HL-60 (cell line): ENCODE measurements around the gene COPZ1.

ENCODE experiments used
- SPI1 ChIP-seq: IDR thresholded peaks from 2 replicates; pipeline ENCODE4 v1.6.1; 2012; ENCODE audit warnings: low read depth, mild to moderate bottlenecking, borderline replicate concordance
- TF ChIP-seq, protein P1 (sequence below): IDR thresholded peaks from 2 replicates; pipeline ENCODE4 v1.6.1; 2012; ENCODE audit warnings: low read depth; ENCODE audit not compliant: insufficient replicate concordance
- TF ChIP-seq, protein P2 (sequence below): IDR thresholded peaks from one replicate; pipeline ENCODE4 v1.5.1; 2011; ENCODE audit warnings: low read length, control low read depth, inconsistent platforms; ENCODE audit not compliant: insufficient read depth

DNA sequence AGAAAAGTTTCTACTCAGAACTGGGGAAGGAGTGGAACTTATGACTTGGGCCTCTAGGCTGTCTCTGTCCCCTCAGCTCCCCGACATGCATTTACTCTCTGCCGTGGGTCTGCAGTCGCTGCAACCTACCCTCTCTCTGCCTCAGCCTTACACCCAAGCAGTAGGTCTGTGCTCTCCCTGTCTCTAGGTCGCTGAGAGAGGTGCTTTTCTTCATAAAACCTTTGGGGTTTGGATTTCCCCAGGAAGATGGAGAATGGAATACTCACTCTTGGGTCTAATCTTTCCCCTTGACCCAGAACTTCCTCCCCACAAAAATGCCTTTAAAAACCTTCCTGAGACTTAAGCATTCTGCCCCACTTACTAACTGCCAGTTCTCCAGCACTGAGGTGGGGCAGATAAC is 26.4 kb downstream of the COPZ1 start:
- no peak for TF ChIP-seq SPI1
- TF ChIP-seq, protein P1, sequence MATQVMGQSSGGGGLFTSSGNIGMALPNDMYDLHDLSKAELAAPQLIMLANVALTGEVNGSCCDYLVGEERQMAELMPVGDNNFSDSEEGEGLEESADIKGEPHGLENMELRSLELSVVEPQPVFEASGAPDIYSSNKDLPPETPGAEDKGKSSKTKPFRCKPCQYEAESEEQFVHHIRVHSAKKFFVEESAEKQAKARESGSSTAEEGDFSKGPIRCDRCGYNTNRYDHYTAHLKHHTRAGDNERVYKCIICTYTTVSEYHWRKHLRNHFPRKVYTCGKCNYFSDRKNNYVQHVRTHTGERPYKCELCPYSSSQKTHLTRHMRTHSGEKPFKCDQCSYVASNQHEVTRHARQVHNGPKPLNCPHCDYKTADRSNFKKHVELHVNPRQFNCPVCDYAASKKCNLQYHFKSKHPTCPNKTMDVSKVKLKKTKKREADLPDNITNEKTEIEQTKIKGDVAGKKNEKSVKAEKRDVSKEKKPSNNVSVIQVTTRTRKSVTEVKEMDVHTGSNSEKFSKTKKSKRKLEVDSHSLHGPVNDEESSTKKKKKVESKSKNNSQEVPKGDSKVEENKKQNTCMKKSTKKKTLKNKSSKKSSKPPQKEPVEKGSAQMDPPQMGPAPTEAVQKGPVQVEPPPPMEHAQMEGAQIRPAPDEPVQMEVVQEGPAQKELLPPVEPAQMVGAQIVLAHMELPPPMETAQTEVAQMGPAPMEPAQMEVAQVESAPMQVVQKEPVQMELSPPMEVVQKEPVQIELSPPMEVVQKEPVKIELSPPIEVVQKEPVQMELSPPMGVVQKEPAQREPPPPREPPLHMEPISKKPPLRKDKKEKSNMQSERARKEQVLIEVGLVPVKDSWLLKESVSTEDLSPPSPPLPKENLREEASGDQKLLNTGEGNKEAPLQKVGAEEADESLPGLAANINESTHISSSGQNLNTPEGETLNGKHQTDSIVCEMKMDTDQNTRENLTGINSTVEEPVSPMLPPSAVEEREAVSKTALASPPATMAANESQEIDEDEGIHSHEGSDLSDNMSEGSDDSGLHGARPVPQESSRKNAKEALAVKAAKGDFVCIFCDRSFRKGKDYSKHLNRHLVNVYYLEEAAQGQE, result no peak
- TF ChIP-seq, protein P2, sequence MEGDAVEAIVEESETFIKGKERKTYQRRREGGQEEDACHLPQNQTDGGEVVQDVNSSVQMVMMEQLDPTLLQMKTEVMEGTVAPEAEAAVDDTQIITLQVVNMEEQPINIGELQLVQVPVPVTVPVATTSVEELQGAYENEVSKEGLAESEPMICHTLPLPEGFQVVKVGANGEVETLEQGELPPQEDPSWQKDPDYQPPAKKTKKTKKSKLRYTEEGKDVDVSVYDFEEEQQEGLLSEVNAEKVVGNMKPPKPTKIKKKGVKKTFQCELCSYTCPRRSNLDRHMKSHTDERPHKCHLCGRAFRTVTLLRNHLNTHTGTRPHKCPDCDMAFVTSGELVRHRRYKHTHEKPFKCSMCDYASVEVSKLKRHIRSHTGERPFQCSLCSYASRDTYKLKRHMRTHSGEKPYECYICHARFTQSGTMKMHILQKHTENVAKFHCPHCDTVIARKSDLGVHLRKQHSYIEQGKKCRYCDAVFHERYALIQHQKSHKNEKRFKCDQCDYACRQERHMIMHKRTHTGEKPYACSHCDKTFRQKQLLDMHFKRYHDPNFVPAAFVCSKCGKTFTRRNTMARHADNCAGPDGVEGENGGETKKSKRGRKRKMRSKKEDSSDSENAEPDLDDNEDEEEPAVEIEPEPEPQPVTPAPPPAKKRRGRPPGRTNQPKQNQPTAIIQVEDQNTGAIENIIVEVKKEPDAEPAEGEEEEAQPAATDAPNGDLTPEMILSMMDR, result no peak
